ENCODE measurements around the gene GATM. TPM values are rescaled to one million over a fixed set of nuclear protein-coding genes. Genes with fewer than 3 reads are reported as not detected.
A peak's percentile ranks its signal among the peaks of the same experiment; 100 is the strongest.

GATM gene
- total RNA-seq, 3 donors from 2014 or later: 7.7 to 21.2 (median 8.9) TPM

- no peak for TF ChIP-seq CTCF (IDR thresholded peaks at IDR 0.05)
- ATAC-seq (no peak), DNase-seq (no peak)
- no peak overlapping the region for H3K4me3 ChIP-seq
- intact Hi-C loops (cut with DNase I, micrococcal nuclease): no loop called here
- no peaks in the 10 kb centered on the region for H3K36me3 ChIP-seq (ENCODE audit: low read depth)
- no peaks in the 10 kb centered on the region for H3K9me3 ChIP-seq
- H3K4me1 ChIP-seq (ENCODE audit: low read depth): no peaks in the 10 kb centered on the region
These were observed 27.1 kb downstream of the GATM start for GRCh38 chr15:45351227-45351626.

GRCh38 chr15:45349623-45350022 lies 28.7 kb downstream of the GATM start:
- DNase-seq: no peak
- no peaks in the 10 kb centered on the region for H3K36me3 ChIP-seq (ENCODE audit: low read depth)
- ATAC-seq: no peak
- TF ChIP-seq CTCF (IDR thresholded peaks at IDR 0.05): no peak
- H3K9me3 ChIP-seq: no peaks in the 10 kb centered on the region
- H3K4me1 ChIP-seq (ENCODE audit: low read depth): no peaks in the 10 kb centered on the region
- no peak overlapping the region for H3K4me3 ChIP-seq
- intact Hi-C loops (cut with DNase I, micrococcal nuclease): no loop called here

GRCh38 chr15:45347989-45348388 lies 30.4 kb downstream of the GATM start:
- H3K36me3 ChIP-seq (ENCODE audit: low read depth): no peaks in the 10 kb centered on the region
- ATAC-seq (peak; percentile 27), DNase-seq (no peak)
- no peak for TF ChIP-seq CTCF (IDR thresholded peaks at IDR 0.05)
- intact Hi-C loops (cut with DNase I, micrococcal nuclease): no loop called here
- H3K9me3 ChIP-seq: no peaks in the 10 kb centered on the region
- no peaks in the 10 kb centered on the region for H3K4me1 ChIP-seq (ENCODE audit: low read depth)
- no peak overlapping the region for H3K4me3 ChIP-seq

- ATAC-seq: no peak
- no peak for DNase-seq
- no peaks in the 10 kb centered on the region for H3K9me3 ChIP-seq
- H3K36me3 ChIP-seq (ENCODE audit: low read depth): no peaks in the 10 kb centered on the region
- TF ChIP-seq CTCF (IDR thresholded peaks at IDR 0.05): no peak
- peaks cover 2% of the 10 kb centered on the region for H3K4me1 ChIP-seq (ENCODE audit: low read depth)
- intact Hi-C loops (cut with DNase I, micrococcal nuclease): no loop called here
- no peak overlapping the region for H3K4me3 ChIP-seq
These were observed 31.3 kb downstream of the GATM start for GRCh38 chr15:45347033-45347432.

- DNase-seq (no peak), ATAC-seq (no peak)
- H3K4me1 ChIP-seq (ENCODE audit: low read depth): peaks cover 3% of the 10 kb centered on the region
- no peak for TF ChIP-seq CTCF (IDR thresholded peaks at IDR 0.05)
- intact Hi-C loops (cut with DNase I, micrococcal nuclease): no loop called here
- no peaks in the 10 kb centered on the region for H3K36me3 ChIP-seq (ENCODE audit: low read depth)
- no peak overlapping the region for H3K4me3 ChIP-seq
- H3K9me3 ChIP-seq: no peaks in the 10 kb centered on the region
These were observed 32.0 kb downstream of the GATM start for GRCh38 chr15:45346381-45346780.

- intact Hi-C loops (cut with DNase I, micrococcal nuclease): no loop called here
- DNase-seq: no peak
- no peak for TF ChIP-seq CTCF (IDR thresholded peaks at IDR 0.05)
- Histone ChIP-seq H3K36me3 (ENCODE audit: low read depth) (no peaks in the 10 kb centered on the region), H3K4me3 (no peak overlapping the region), H3K4me1 (ENCODE audit: low read depth) (peaks cover 6% of the 10 kb centered on the region), H3K9me3 (no peaks in the 10 kb centered on the region)
- no peak for ATAC-seq
These were observed 35.0 kb downstream of the GATM start for GRCh38 chr15:45343258-45343860.
